Muscle layer of colon (tissue), 2 donors: ENCODE measurements around the gene ABHD16B.

Experiments
- H3K27ac ChIP-seq: one replicate; pipeline ENCODE4 v1.7.0; 2013; ENCODE audit warnings: low read depth, mild to moderate bottlenecking, low read length, moderate library complexity
- H3K27me3 ChIP-seq, 2 donors: one replicate each; pipeline ENCODE4 v1.7.0; 2013; ENCODE audit warnings: low read length in 2 of 2, mild to moderate bottlenecking in 2 of 2; ENCODE audit not compliant: insufficient read depth in 2 of 2, control insufficient read depth in 1 of 2
- H3K36me3 ChIP-seq: one replicate; pipeline ENCODE4 v1.7.0; 2013; ENCODE audit warnings: mild to moderate bottlenecking, low read length; ENCODE audit not compliant: insufficient read depth
- H3K4me1 ChIP-seq: one replicate; pipeline ENCODE4 v1.7.0; 2013; ENCODE audit warnings: mild to moderate bottlenecking, low read length; ENCODE audit not compliant: insufficient read depth
- H3K4me3 ChIP-seq, 2 donors: one replicate each; pipeline ENCODE4 v1.7.0; 2013; ENCODE audit warnings: low read length in 2 of 2, low read depth in 1 of 2, mild to moderate bottlenecking in 1 of 2, moderate library complexity in 1 of 2
- H3K9ac ChIP-seq: one replicate; pipeline ENCODE4 v1.7.0; 2013; ENCODE audit warnings: low read length
- H3K9me3 ChIP-seq: one replicate; pipeline ENCODE4 v1.7.0; 2013; ENCODE audit warnings: mild to moderate bottlenecking, low read length
- donor health status: abdominal sarcoma.
- donor health status: Adenocarcinoma of cecum.

The ABHD16B gene

GRCh38 chr20:63894358-63895201 lies 33.3 kb downstream of the ABHD16B start, which contains the start of gene DNAJC5:
Gene DNAJC5, plus strand, starts transcription at chr20:63895126. Its CDS starts 33,220 bp downstream, at chr20:63928346.
- Histone ChIP-seq H3K4me1 (peaks cover 12% of the 10 kb centered on the region), H3K9me3 (no peaks in the 10 kb centered on the region), H3K36me3 (peaks cover 14% of the 10 kb centered on the region), H3K27ac (peak within 1 kb of the TSS; percentile 82), H3K4me3 (peak within 1 kb of the TSS; percentile 70 to 77), H3K9ac (peak within 1 kb of the TSS; percentile 23), H3K27me3 (no peaks in the 10 kb centered on the region)

- Histone ChIP-seq H3K36me3 (peaks cover 6% of the 10 kb centered on the region), H3K27ac (peak overlapping the region; percentile 82), H3K4me1 (peaks cover 12% of the 10 kb centered on the region)
Measured at GRCh38 chr20:63895202-63895951, 34.1 kb downstream of the ABHD16B start.

GRCh38 chr20:63895952-63896263 lies 34.6 kb downstream of the ABHD16B start:
- Histone ChIP-seq H3K9ac (peak overlapping the region; percentile 23), H3K36me3 (peaks cover under 1% of the 10 kb centered on the region), H3K4me1 (peaks cover 12% of the 10 kb centered on the region), H3K27ac (peak overlapping the region; percentile 82), H3K9me3 (no peaks in the 10 kb centered on the region), H3K27me3 (no peaks in the 10 kb centered on the region), H3K4me3 (peak overlapping the region; percentile 70 to 77)

More at GRCh38 chr20:63895202-63895951, 34.1 kb downstream of the ABHD16B start:
- H3K27me3 ChIP-seq = no peaks in the 10 kb centered on the region
- H3K9me3 ChIP-seq = no peaks in the 10 kb centered on the region
- H3K9ac ChIP-seq = peak overlapping the region; percentile 23
- peak overlapping the region; percentile 70 to 77 for H3K4me3 ChIP-seq

- Histone ChIP-seq H3K27me3 (no peaks in the 10 kb centered on the region), H3K9ac (peak overlapping the region; percentile 23), H3K4me3 (peak overlapping the region; percentile 4 to 70), H3K9me3 (no peaks in the 10 kb centered on the region), H3K27ac (peak overlapping the region; percentile 45), H3K36me3 (no peaks in the 10 kb centered on the region), H3K4me1 (peaks cover 12% of the 10 kb centered on the region)
Measured at GRCh38 chr20:63896264-63897105, 35.2 kb downstream of the ABHD16B start.

- H3K4me3 ChIP-seq = no peak overlapping the region
- no peak overlapping the region for H3K27ac ChIP-seq
- H3K9ac ChIP-seq = no peak overlapping the region
- no peaks in the 10 kb centered on the region for H3K9me3 ChIP-seq
- no peaks in the 10 kb centered on the region for H3K36me3 ChIP-seq
- H3K27me3 ChIP-seq = no peaks in the 10 kb centered on the region
- H3K4me1 ChIP-seq = peaks cover 12% of the 10 kb centered on the region
Measured at GRCh38 chr20:63897978-63898561, 36.8 kb downstream of the ABHD16B start.

GRCh38 chr20:63898882-63899558 lies 37.7 kb downstream of the ABHD16B start:
- H3K4me3 ChIP-seq = no peak overlapping the region

GRCh38 chr20:63900413-63900812 lies 39.1 kb downstream of the ABHD16B start:
- Histone ChIP-seq H3K4me1 (peaks cover 12% of the 10 kb centered on the region), H3K36me3 (no peaks in the 10 kb centered on the region), H3K9me3 (no peaks in the 10 kb centered on the region), H3K27me3 (no peaks in the 10 kb centered on the region), H3K27ac (no peak overlapping the region), H3K9ac (no peak overlapping the region), H3K4me3 (no peak overlapping the region)

More at GRCh38 chr20:63898882-63899558, 37.7 kb downstream of the ABHD16B start:
- no peaks in the 10 kb centered on the region for H3K27me3 ChIP-seq
- no peaks in the 10 kb centered on the region for H3K36me3 ChIP-seq
- no peak overlapping the region for H3K9ac ChIP-seq
- no peaks in the 10 kb centered on the region for H3K9me3 ChIP-seq
- no peak overlapping the region for H3K27ac ChIP-seq
- peaks cover 12% of the 10 kb centered on the region for H3K4me1 ChIP-seq

- Histone ChIP-seq H3K4me1 (no peaks in the 10 kb centered on the region), H3K9ac (no peak overlapping the region), H3K27me3 (no peaks in the 10 kb centered on the region), H3K36me3 (no peaks in the 10 kb centered on the region), H3K27ac (no peak overlapping the region), H3K9me3 (no peaks in the 10 kb centered on the region), H3K4me3 (no peak overlapping the region)
Measured at GRCh38 chr20:63903796-63904561, 42.7 kb downstream of the ABHD16B start.

- Histone ChIP-seq H3K36me3 (no peaks in the 10 kb centered on the region), H3K9me3 (no peaks in the 10 kb centered on the region), H3K9ac (no peak overlapping the region), H3K4me3 (no peak overlapping the region), H3K27me3 (no peaks in the 10 kb centered on the region), H3K27ac (no peak overlapping the region), H3K4me1 (peaks cover 5% of the 10 kb centered on the region)
Measured at GRCh38 chr20:63908008-63908682, 46.8 kb downstream of the ABHD16B start.
